ENCODE results near the gene KMT2B.

Gene KMT2B

DNA sequence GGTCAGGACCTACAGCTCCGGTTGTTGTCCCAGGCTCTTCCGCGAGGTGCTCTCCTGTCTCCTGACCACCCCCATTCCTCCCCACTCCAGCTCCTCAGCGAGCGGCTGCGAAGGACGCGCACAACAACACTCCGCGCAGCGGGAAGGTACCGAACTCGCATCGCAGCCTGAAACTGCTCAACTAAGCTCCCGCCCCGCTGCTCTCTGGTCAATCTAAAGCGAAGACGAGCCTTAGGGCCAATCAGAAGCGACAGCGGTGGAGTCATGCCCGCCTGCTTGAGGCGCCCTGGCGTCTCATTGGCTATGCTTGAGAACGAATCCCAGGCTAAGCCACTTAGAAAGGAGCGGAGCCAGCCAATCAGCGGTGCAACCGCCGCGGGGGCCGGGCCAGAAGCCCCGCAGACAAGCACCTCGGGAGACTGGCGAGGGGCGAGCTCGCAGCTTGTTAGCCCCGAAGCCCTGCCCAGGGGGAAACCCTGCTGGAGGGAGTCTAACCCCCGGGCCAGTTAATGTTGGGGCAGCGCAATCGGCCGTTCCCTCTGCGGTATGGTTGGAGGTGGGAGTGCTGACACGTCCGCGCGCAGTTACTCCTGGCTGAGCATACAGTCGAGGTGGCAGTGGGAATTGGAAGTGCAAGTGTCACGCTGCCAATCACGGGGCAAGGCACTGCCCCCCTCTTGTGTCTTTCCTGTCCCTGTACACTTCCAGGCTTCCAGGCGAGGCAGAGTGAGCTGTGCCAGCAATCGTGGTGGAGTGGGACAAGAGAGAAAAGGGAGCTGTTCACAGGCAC lies 15.4 kb upstream of the KMT2B start:
- no peak for TF ChIP-seq FOXM1 (IDR thresholded peaks at IDR 0.05; ENCODE audit: borderline replicate concordance, low read depth)
- peak; percentile 29; the same call in 1 of the 2 replicates for TF ChIP-seq CREB1 (IDR thresholded peaks at IDR 0.05; ENCODE audit: low read depth)
- TF ChIP-seq EGR1 (IDR thresholded peaks at IDR 0.05), result no peak
- no peak for TF ChIP-seq CEBPB (IDR thresholded peaks at IDR 0.05)
- TF ChIP-seq, protein P1, sequence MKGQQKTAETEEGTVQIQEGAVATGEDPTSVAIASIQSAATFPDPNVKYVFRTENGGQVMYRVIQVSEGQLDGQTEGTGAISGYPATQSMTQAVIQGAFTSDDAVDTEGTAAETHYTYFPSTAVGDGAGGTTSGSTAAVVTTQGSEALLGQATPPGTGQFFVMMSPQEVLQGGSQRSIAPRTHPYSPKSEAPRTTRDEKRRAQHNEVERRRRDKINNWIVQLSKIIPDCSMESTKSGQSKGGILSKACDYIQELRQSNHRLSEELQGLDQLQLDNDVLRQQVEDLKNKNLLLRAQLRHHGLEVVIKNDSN (IDR thresholded peaks at IDR 0.05), result no peak
- no peak for TF ChIP-seq ZBTB7A (IDR thresholded peaks at IDR 0.05; ENCODE audit: low read depth)
- no peak for TF ChIP-seq NFIC (IDR thresholded peaks at IDR 0.05)
- 0 out of 2 replicates have a peak, but pooled peaks have one; percentile 17 for TF ChIP-seq TCF12 (IDR thresholded peaks at IDR 0.05; ENCODE audit: low read depth)
- no peak for TF ChIP-seq RAD21 (IDR thresholded peaks at IDR 0.05; ENCODE audit: low read depth)
- TF ChIP-seq, protein P2, sequence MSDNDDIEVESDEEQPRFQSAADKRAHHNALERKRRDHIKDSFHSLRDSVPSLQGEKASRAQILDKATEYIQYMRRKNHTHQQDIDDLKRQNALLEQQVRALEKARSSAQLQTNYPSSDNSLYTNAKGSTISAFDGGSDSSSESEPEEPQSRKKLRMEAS (IDR thresholded peaks at IDR 0.05), result 0 out of 2 replicates have a peak, but pooled peaks have one; percentile 33
- peak; percentile 16; the same call in 1 of the 2 replicates for TF ChIP-seq EP300 (IDR thresholded peaks at IDR 0.05; ENCODE audit: borderline replicate concordance)
- TF ChIP-seq, protein P3, sequence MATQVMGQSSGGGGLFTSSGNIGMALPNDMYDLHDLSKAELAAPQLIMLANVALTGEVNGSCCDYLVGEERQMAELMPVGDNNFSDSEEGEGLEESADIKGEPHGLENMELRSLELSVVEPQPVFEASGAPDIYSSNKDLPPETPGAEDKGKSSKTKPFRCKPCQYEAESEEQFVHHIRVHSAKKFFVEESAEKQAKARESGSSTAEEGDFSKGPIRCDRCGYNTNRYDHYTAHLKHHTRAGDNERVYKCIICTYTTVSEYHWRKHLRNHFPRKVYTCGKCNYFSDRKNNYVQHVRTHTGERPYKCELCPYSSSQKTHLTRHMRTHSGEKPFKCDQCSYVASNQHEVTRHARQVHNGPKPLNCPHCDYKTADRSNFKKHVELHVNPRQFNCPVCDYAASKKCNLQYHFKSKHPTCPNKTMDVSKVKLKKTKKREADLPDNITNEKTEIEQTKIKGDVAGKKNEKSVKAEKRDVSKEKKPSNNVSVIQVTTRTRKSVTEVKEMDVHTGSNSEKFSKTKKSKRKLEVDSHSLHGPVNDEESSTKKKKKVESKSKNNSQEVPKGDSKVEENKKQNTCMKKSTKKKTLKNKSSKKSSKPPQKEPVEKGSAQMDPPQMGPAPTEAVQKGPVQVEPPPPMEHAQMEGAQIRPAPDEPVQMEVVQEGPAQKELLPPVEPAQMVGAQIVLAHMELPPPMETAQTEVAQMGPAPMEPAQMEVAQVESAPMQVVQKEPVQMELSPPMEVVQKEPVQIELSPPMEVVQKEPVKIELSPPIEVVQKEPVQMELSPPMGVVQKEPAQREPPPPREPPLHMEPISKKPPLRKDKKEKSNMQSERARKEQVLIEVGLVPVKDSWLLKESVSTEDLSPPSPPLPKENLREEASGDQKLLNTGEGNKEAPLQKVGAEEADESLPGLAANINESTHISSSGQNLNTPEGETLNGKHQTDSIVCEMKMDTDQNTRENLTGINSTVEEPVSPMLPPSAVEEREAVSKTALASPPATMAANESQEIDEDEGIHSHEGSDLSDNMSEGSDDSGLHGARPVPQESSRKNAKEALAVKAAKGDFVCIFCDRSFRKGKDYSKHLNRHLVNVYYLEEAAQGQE (IDR thresholded peaks at IDR 0.05; ENCODE audit: low read depth), result peak; percentile 31; the same call in 1 of the 2 replicates
- no peak; the same call in 1 of the 2 replicates for TF ChIP-seq TAF1 (IDR thresholded peaks at IDR 0.05; ENCODE audit: low read depth)

DNA sequence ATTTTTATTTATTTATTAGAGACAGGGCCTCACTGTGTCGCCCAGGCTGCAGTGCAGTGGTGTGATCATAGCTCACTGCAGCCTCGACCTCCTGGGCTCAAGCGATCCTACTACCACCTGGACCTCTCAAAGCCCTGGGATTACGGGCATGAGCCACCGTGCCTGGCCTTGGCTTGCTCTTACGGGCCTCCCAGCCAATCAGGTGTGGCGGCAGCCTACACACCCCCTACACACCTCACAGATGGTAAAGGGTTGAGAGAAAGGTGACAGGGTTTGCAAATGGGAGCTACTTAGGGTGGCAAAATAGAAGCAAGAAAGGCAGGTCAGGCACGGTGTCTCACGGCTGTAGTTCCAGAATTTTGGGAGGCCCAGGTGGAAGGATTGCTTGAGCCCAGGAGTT lies 14.5 kb upstream of the KMT2B start:
- TF ChIP-seq TCF12 (IDR thresholded peaks at IDR 0.05; ENCODE audit: low read depth), result no peak
- no peak for TF ChIP-seq CREB1 (IDR thresholded peaks at IDR 0.05; ENCODE audit: low read depth)
- TF ChIP-seq TAF1 (IDR thresholded peaks at IDR 0.05; ENCODE audit: low read depth), result no peak
- no peak for TF ChIP-seq YY1 (IDR thresholded peaks at IDR 0.05; ENCODE audit: low read depth)
- TF ChIP-seq TEAD4 (IDR thresholded peaks at IDR 0.05), result no peak
- no peak for TF ChIP-seq EGR1 (IDR thresholded peaks at IDR 0.05)
- no peak for TF ChIP-seq ZBTB7A (IDR thresholded peaks at IDR 0.05; ENCODE audit: low read depth)
- no peak for TF ChIP-seq RAD21 (IDR thresholded peaks at IDR 0.05; ENCODE audit: low read depth)
- no peak for TF ChIP-seq NFIC (IDR thresholded peaks at IDR 0.05)
- no peak for TF ChIP-seq EP300 (IDR thresholded peaks at IDR 0.05; ENCODE audit: borderline replicate concordance)
- TF ChIP-seq, protein P3 (IDR thresholded peaks at IDR 0.05; ENCODE audit: low read depth), result no peak
- TF ChIP-seq, protein P1 (IDR thresholded peaks at IDR 0.05), result no peak
- no peak for TF ChIP-seq FOXM1 (IDR thresholded peaks at IDR 0.05; ENCODE audit: borderline replicate concordance, low read depth)
- TF ChIP-seq, protein P2 (IDR thresholded peaks at IDR 0.05), result no peak
- TF ChIP-seq CEBPB (IDR thresholded peaks at IDR 0.05), result no peak

DNA sequence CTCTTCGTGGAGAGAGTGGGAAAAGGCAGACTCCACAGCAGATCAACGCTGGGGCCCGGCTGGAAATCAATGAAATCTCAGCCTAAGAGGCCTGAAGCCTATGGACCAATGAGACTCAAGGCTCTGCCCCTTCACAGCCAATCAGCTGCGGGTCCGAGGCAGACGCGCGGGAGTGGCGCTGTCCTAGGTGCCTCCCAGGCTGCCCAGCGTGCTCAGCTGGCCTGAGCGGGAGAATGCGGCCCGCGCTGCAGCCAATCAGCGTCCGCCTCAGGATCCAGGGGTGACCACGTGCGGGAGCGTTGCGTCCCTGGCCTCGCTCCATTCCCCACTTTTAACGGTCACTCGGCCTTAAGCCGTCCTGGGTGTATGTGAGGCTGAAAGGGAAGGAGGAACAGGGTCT lies 13.6 kb upstream of the KMT2B start, which contains the start of gene ZBTB32:
Gene ZBTB32 (plus strand): TSS at position 341 of the 400 bp plus-strand sequence. CDS start 10,069 bp downstream, outside the sequence.
- no peak for TF ChIP-seq EGR1 (IDR thresholded peaks at IDR 0.05)
- TF ChIP-seq TEAD4 (IDR thresholded peaks at IDR 0.05), result peak; percentile 33; the same call in 1 of the 2 replicates
- TF ChIP-seq CEBPB (IDR thresholded peaks at IDR 0.05), result no peak
- 0 out of 2 replicates have a peak, but pooled peaks have one; percentile 25 for TF ChIP-seq TCF12 (IDR thresholded peaks at IDR 0.05; ENCODE audit: low read depth)
- no peak for TF ChIP-seq FOXM1 (IDR thresholded peaks at IDR 0.05; ENCODE audit: borderline replicate concordance, low read depth)
- TF ChIP-seq, protein P2 (IDR thresholded peaks at IDR 0.05), result peak; percentile 100
- TF ChIP-seq, protein P3 (IDR thresholded peaks at IDR 0.05; ENCODE audit: low read depth), result peak; percentile 91
- no peak for TF ChIP-seq NFIC (IDR thresholded peaks at IDR 0.05)
- TF ChIP-seq TAF1 (IDR thresholded peaks at IDR 0.05; ENCODE audit: low read depth), result no peak
- TF ChIP-seq CREB1 (IDR thresholded peaks at IDR 0.05; ENCODE audit: low read depth), result 0 out of 2 replicates have a peak, but pooled peaks have one; percentile 16
- TF ChIP-seq RAD21 (IDR thresholded peaks at IDR 0.05; ENCODE audit: low read depth), result no peak
- TF ChIP-seq ZBTB7A (IDR thresholded peaks at IDR 0.05; ENCODE audit: low read depth), result no peak
- TF ChIP-seq, protein P1 (IDR thresholded peaks at IDR 0.05), result peak; percentile 84
- no peak for TF ChIP-seq EP300 (IDR thresholded peaks at IDR 0.05; ENCODE audit: borderline replicate concordance)
- no peak for TF ChIP-seq YY1 (IDR thresholded peaks at IDR 0.05; ENCODE audit: low read depth)
